ENCODE measurements around the gene IVL.

- TF ChIP-seq EZH2 (IDR thresholded peaks at IDR 0.05) (no peak), REST (IDR thresholded peaks at IDR 0.05; ENCODE audit: low read depth) (no peak), CTCF (IDR thresholded peaks at IDR 0.05 in 2 of 3, conservative IDR thresholded peaks at IDR 0.05 in 1 of 3; ENCODE audit: borderline replicate concordance in 1 of 3, insufficient read depth in 1 of 3, low read depth in 2 of 3, low read length in 2 of 3) (no peak), POLR2A (IDR thresholded peaks at IDR 0.05; ENCODE audit: borderline replicate concordance, extremely low read depth, insufficient read depth, insufficient read length) (no peak), POLR2AphosphoS5 (IDR thresholded peaks at IDR 0.05; ENCODE audit: low read depth, low read length) (no peak), YY1 (IDR thresholded peaks at IDR 0.05; ENCODE audit: extremely low read depth, insufficient replicate concordance, low read depth, low read length) (no peak), ZNF274 (IDR thresholded peaks at IDR 0.05; ENCODE audit: low read depth, low read length) (no peak), ATF3 (IDR thresholded peaks at IDR 0.05) (no peak), EZH2phosphoT487 (IDR thresholded peaks at IDR 0.05; ENCODE audit: borderline replicate concordance) (no peak), SP1 (IDR thresholded peaks at IDR 0.05; ENCODE audit: low read depth) (no peak)
These were observed 51.6 kb downstream of the IVL start for GRCh38 chr1:152959801-152960451.

All from HCT116 (cell line).